ENCODE measurements around the gene CALR.

DNA sequence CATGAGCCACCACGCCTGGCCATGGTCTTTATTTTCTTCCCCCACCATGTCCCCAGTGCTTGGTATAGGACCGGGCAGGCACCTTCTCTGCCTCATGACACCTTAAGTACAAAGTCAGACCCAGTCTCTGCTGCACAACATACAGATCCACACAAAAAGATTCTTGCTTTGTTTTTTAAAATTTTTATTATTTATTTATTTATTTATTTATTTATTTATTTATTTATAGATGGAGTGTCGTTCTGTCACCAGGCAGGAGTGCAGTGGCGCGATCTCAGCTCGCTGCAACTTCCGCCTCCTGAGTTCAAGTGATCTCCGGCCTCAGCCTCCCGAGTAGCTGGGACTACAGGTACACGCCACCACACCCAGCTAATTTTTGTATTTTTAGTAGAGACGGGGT, 54.3 kb downstream of the CALR start:
- TF ChIP-seq, protein P1, sequence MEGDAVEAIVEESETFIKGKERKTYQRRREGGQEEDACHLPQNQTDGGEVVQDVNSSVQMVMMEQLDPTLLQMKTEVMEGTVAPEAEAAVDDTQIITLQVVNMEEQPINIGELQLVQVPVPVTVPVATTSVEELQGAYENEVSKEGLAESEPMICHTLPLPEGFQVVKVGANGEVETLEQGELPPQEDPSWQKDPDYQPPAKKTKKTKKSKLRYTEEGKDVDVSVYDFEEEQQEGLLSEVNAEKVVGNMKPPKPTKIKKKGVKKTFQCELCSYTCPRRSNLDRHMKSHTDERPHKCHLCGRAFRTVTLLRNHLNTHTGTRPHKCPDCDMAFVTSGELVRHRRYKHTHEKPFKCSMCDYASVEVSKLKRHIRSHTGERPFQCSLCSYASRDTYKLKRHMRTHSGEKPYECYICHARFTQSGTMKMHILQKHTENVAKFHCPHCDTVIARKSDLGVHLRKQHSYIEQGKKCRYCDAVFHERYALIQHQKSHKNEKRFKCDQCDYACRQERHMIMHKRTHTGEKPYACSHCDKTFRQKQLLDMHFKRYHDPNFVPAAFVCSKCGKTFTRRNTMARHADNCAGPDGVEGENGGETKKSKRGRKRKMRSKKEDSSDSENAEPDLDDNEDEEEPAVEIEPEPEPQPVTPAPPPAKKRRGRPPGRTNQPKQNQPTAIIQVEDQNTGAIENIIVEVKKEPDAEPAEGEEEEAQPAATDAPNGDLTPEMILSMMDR (IDR thresholded peaks at IDR 0.05), result no peak
- TF ChIP-seq ZFX (IDR thresholded peaks at IDR 0.05; ENCODE audit: borderline replicate concordance), result no peak
